Colon (tissue), 2 donors: ENCODE data around the gene PCDH19.

ENCODE experiments used
- FAIRE-seq: peaks from 2 replicates; lab custom pipeline; 2012; peaks lifted over from hg19 to GRCh38; lab: Jason Lieb, UNC
- donor health status: control.
- donor health status: control.

Gene PCDH19

GRCh38 chrX:100404851-100405250 is 5.2 kb downstream of the PCDH19 start:
- no peak for FAIRE-seq

GRCh38 chrX:100395781-100396180 is 14.3 kb downstream of the PCDH19 start:
- FAIRE-seq: no peak

GRCh38 chrX:100381619-100382018 is 28.5 kb downstream of the PCDH19 start:
- FAIRE-seq: no peak

- no peak for FAIRE-seq
These were observed 30.6 kb downstream of the PCDH19 start for GRCh38 chrX:100379388-100379986.

- FAIRE-seq: no peak
These were observed 32.2 kb downstream of the PCDH19 start for GRCh38 chrX:100377826-100378225.

- no peak for FAIRE-seq
These were observed 33.5 kb downstream of the PCDH19 start for GRCh38 chrX:100376576-100376975.

- no peak for FAIRE-seq
These were observed 36.4 kb downstream of the PCDH19 start for GRCh38 chrX:100373673-100374072.

- no peak for FAIRE-seq
These were observed 41.9 kb downstream of the PCDH19 start for GRCh38 chrX:100368167-100368566.

GRCh38 chrX:100363896-100364295 is 46.2 kb downstream of the PCDH19 start:
- FAIRE-seq: no peak

GRCh38 chrX:100358766-100359165 is 51.3 kb downstream of the PCDH19 start:
- no peak for FAIRE-seq

GRCh38 chrX:100356351-100356896 is 53.6 kb downstream of the PCDH19 start:
- FAIRE-seq: no peak

- FAIRE-seq: no peak
These were observed 54.4 kb downstream of the PCDH19 start for GRCh38 chrX:100355680-100356079.

- no peak for FAIRE-seq
These were observed 56.7 kb downstream of the PCDH19 start for GRCh38 chrX:100353326-100353725.

- no peak for FAIRE-seq
These were observed 59.2 kb downstream of the PCDH19 start for GRCh38 chrX:100350704-100351489.

- FAIRE-seq: no peak
These were observed 60.7 kb downstream of the PCDH19 start for GRCh38 chrX:100349391-100349790.

- no peak for FAIRE-seq
These were observed 68.9 kb downstream of the PCDH19 start for GRCh38 chrX:100341142-100341510.

GRCh38 chrX:100340491-100341141 is 69.5 kb downstream of the PCDH19 start:
- FAIRE-seq: peak; percentile 83

GRCh38 chrX:100328351-100328750 is 81.7 kb downstream of the PCDH19 start:
- FAIRE-seq: no peak

- FAIRE-seq: no peak
These were observed 90.4 kb downstream of the PCDH19 start for GRCh38 chrX:100319716-100320115.

- FAIRE-seq: no peak
These were observed 93.1 kb downstream of the PCDH19 start for GRCh38 chrX:100316987-100317386.

GRCh38 chrX:100315566-100315965 is 94.5 kb downstream of the PCDH19 start:
- FAIRE-seq: no peak

- FAIRE-seq: no peak
These were observed 110.5 kb downstream of the PCDH19 start for GRCh38 chrX:100299559-100299958.

- no peak for FAIRE-seq
These were observed 112.3 kb downstream of the PCDH19 start for GRCh38 chrX:100297728-100298127.
